Neural cell (in vitro differentiated cells): ENCODE results near the gene TMEM143. TPM values are rescaled to one million over a fixed set of nuclear protein-coding genes. Genes with fewer than 3 reads are reported as not detected.

ENCODE experiments used
- H2AFZ ChIP-seq: fragments of 200-600, 300-800 bp; sonication (generic), shearing (Covaris generic); 2 replicates; pipeline ENCODE4 v1.6.0; 2014; ENCODE audit warnings: low read depth, mild to moderate bottlenecking, antibody characterized with exemption, low read length, moderate library complexity
- H3F3A ChIP-seq: fragments of 200-600 bp; shearing (Covaris generic); 2 replicates; pipeline ENCODE4 v1.6.1; 2016; ENCODE audit warnings: mild to moderate bottlenecking, moderate library complexity, mixed read lengths, antibody characterized with exemption, low read length; ENCODE audit not compliant: insufficient read depth, poor library complexity, severe bottlenecking
- H3K27ac ChIP-seq: fragments of 200-600, 300-800 bp; sonication (generic), shearing (Covaris generic); 2 replicates; pipeline ENCODE4 v1.5.1; 2014; ENCODE audit warnings: mild to moderate bottlenecking, low read length, moderate library complexity
- H3K27me3 ChIP-seq: fragments of 300-800, 200-600 bp; sonication (generic), shearing (Covaris generic); 2 replicates; pipeline ENCODE4 v1.6.0; 2014; ENCODE audit warnings: mild to moderate bottlenecking, low read depth, low read length, moderate library complexity; ENCODE audit not compliant: insufficient read depth
- H3K36me3 ChIP-seq: fragments of 300-800, 200-600 bp; sonication (generic), shearing (Covaris generic); 2 replicates; pipeline ENCODE4 v1.5.1; 2014; ENCODE audit warnings: mild to moderate bottlenecking, antibody characterized with exemption, low read length, moderate library complexity; ENCODE audit not compliant: insufficient read depth
- H3K4me2 ChIP-seq: fragments of 300-800, 200-600 bp; sonication (generic), shearing (Covaris generic); 2 replicates; pipeline ENCODE4 v1.6.0; 2014; ENCODE audit warnings: mild to moderate bottlenecking, low read length
- H3K4me3 ChIP-seq: fragments of 300-800, 200-600 bp; sonication (generic), shearing (Covaris generic); 2 replicates; pipeline ENCODE4 v1.5.1; 2014; ENCODE audit warnings: mild to moderate bottlenecking, low read length, moderate library complexity
- H3K79me2 ChIP-seq: fragments of 200-600 bp; shearing (Covaris generic); replicated peaks from 2 replicates; pipeline ENCODE4 v1.6.0; 2014; ENCODE audit warnings: mild to moderate bottlenecking, low read length, moderate library complexity; ENCODE audit not compliant: insufficient read depth
- H3K9ac ChIP-seq: fragments of 300-800, 200-600 bp; sonication (generic), shearing (Covaris generic); 2 replicates; pipeline ENCODE4 v1.6.1; 2016; ENCODE audit warnings: mild to moderate bottlenecking, low read length, mixed read lengths
- H3K9me2 ChIP-seq: fragments of 200-600 bp; shearing (Covaris generic); 2 replicates; pipeline ENCODE4 v1.6.1; 2016; ENCODE audit warnings: mild to moderate bottlenecking, low read length, mixed read lengths; ENCODE audit not compliant: insufficient read depth
- H3K9me3 ChIP-seq: fragments of 200-600, 300-800 bp; sonication (generic), shearing (Covaris generic); 2 replicates; pipeline ENCODE4 v1.6.1; 2016; ENCODE audit warnings: mild to moderate bottlenecking, mixed run types, low read length, moderate library complexity, mixed read lengths
- H4K20me1 ChIP-seq: fragments of 200-600 bp; shearing (Covaris generic); 2 replicates; pipeline ENCODE4 v1.6.1; 2016; ENCODE audit warnings: mild to moderate bottlenecking, mixed run types; ENCODE audit not compliant: insufficient read depth
- EP300 ChIP-seq: fragments of 450-650 bp; conservative IDR thresholded peaks from 2 replicates; pipeline ENCODE4 v1.6.1; 2014; ENCODE audit warnings: antibody characterized with exemption, mild to moderate bottlenecking, moderate library complexity; ENCODE audit not compliant: poor library complexity, severe bottlenecking
- EZH2 ChIP-seq: fragments of 200-600, 300-800 bp; shearing (Covaris generic), sonication (generic); IDR thresholded peaks from 2 replicates; pipeline ENCODE4 v1.6.1; 2014; ENCODE audit warnings: antibody characterized with exemption, low read length, borderline replicate concordance, mild to moderate bottlenecking; ENCODE audit not compliant: insufficient read depth, poor library complexity, severe bottlenecking
- MXI1 ChIP-seq: fragments of 450-650 bp; conservative IDR thresholded peaks from 2 replicates; pipeline ENCODE4 v1.6.1; 2014; ENCODE audit warnings: antibody characterized with exemption, mild to moderate bottlenecking; ENCODE audit not compliant: poor library complexity, severe bottlenecking
- POLR2AphosphoS5 ChIP-seq: IDR thresholded peaks from 2 replicates; pipeline ENCODE4 v1.6.1; 2012
- RAD21 ChIP-seq: fragments of 450-650 bp; conservative IDR thresholded peaks from 2 replicates; pipeline ENCODE4 v1.6.1; 2014; ENCODE audit warnings: antibody characterized with exemption, mild to moderate bottlenecking, moderate library complexity
- SMC3 ChIP-seq: fragments of 450-650 bp; conservative IDR thresholded peaks from 2 replicates; pipeline ENCODE4 v1.6.1; 2014; ENCODE audit warnings: antibody characterized with exemption, mild to moderate bottlenecking, moderate library complexity; ENCODE audit not compliant: poor library complexity
- TAF1 ChIP-seq: IDR thresholded peaks from 2 replicates; pipeline ENCODE4 v1.6.1; 2012; ENCODE audit warnings: low read depth
- polyA plus RNA-seq: library from polyadenylated mRNA; depleted of rRNA; stranded (reverse); fragments of >200 nt; gene quantifications from 2 replicates; pipeline ENCODE4 v1.2.3, GENCODE V29; 2014
- TF ChIP-seq, protein P1 (sequence below): IDR thresholded peaks from 2 replicates; pipeline ENCODE4 v1.6.1; 2012; ENCODE audit warnings: borderline replicate concordance
- TF ChIP-seq, protein P2 (sequence below): fragments of 450-650 bp; IDR thresholded peaks from 2 replicates; pipeline ENCODE4 v1.5.1; 2014; ENCODE audit warnings: antibody characterized with exemption, mild to moderate bottlenecking, moderate library complexity; ENCODE audit not compliant: poor library complexity, severe bottlenecking

Gene TMEM143
- polyA plus RNA-seq, 1 donor from 2014 or later = 4.2 TPM

GRCh38 chr19:48359123-48359522 is 4.6 kb downstream of the TMEM143 start:
- H3K27ac ChIP-seq = no peak overlapping the region
- TF ChIP-seq, protein P1, sequence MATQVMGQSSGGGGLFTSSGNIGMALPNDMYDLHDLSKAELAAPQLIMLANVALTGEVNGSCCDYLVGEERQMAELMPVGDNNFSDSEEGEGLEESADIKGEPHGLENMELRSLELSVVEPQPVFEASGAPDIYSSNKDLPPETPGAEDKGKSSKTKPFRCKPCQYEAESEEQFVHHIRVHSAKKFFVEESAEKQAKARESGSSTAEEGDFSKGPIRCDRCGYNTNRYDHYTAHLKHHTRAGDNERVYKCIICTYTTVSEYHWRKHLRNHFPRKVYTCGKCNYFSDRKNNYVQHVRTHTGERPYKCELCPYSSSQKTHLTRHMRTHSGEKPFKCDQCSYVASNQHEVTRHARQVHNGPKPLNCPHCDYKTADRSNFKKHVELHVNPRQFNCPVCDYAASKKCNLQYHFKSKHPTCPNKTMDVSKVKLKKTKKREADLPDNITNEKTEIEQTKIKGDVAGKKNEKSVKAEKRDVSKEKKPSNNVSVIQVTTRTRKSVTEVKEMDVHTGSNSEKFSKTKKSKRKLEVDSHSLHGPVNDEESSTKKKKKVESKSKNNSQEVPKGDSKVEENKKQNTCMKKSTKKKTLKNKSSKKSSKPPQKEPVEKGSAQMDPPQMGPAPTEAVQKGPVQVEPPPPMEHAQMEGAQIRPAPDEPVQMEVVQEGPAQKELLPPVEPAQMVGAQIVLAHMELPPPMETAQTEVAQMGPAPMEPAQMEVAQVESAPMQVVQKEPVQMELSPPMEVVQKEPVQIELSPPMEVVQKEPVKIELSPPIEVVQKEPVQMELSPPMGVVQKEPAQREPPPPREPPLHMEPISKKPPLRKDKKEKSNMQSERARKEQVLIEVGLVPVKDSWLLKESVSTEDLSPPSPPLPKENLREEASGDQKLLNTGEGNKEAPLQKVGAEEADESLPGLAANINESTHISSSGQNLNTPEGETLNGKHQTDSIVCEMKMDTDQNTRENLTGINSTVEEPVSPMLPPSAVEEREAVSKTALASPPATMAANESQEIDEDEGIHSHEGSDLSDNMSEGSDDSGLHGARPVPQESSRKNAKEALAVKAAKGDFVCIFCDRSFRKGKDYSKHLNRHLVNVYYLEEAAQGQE = no peak
- H4K20me1 ChIP-seq = no peaks in the 10 kb centered on the region
- H3K9me3 ChIP-seq = no peaks in the 10 kb centered on the region
- no peak overlapping the region for H3K4me3 ChIP-seq
- no peak overlapping the region for H3K9ac ChIP-seq
- no peaks in the 10 kb centered on the region for H3K9me2 ChIP-seq
- H3K4me2 ChIP-seq = no peak overlapping the region
- H3F3A ChIP-seq = no peaks in the 10 kb centered on the region
- H3K36me3 ChIP-seq = no peaks in the 10 kb centered on the region
- H3K27me3 ChIP-seq = no peaks in the 10 kb centered on the region
- H2AFZ ChIP-seq = no peak overlapping the region
- H3K79me2 ChIP-seq = no peaks in the 10 kb centered on the region

DNA sequence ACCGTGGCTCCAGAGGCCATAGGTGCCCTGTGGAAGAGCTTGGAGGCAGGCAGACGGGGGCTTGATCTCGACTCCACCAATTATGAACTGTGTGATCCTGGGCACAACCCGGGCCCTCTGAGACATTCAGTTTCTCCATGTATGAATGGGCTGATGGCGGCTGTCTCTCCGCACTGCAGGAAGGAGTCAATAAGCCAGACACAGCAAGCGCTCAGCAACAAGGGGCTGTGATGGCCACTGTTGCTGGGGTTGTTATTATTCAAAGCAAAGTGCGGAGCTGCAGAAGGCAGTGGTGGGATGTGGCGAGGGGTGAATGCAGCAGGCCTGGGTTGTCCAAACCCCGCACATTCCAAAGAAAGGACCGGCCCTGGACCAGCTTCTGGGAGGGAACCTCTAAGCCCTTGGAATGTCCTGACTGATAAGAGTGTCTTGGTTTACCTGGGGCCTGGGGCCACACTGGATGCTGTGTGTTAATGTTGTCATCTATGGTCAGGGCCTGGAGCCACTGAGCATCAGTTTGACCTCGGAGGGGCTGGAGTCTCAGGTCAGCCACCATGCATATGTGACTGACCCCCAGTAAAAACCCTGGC is 8.3 kb downstream of the TMEM143 start:
- H3K9me2 ChIP-seq = no peaks in the 10 kb centered on the region
- no peaks in the 10 kb centered on the region for H3K27me3 ChIP-seq
- TF ChIP-seq, protein P1 = no peak
- TF ChIP-seq TAF1 (no peak), EZH2 (no peak), POLR2AphosphoS5 (no peak), SMC3 (no peak), RAD21 (no peak), EP300 (no peak), MXI1 (no peak)
- TF ChIP-seq, protein P2, sequence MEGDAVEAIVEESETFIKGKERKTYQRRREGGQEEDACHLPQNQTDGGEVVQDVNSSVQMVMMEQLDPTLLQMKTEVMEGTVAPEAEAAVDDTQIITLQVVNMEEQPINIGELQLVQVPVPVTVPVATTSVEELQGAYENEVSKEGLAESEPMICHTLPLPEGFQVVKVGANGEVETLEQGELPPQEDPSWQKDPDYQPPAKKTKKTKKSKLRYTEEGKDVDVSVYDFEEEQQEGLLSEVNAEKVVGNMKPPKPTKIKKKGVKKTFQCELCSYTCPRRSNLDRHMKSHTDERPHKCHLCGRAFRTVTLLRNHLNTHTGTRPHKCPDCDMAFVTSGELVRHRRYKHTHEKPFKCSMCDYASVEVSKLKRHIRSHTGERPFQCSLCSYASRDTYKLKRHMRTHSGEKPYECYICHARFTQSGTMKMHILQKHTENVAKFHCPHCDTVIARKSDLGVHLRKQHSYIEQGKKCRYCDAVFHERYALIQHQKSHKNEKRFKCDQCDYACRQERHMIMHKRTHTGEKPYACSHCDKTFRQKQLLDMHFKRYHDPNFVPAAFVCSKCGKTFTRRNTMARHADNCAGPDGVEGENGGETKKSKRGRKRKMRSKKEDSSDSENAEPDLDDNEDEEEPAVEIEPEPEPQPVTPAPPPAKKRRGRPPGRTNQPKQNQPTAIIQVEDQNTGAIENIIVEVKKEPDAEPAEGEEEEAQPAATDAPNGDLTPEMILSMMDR = no peak
- no peak overlapping the region for H3K4me3 ChIP-seq
- no peaks in the 10 kb centered on the region for H3F3A ChIP-seq
- no peaks in the 10 kb centered on the region for H3K36me3 ChIP-seq
- H2AFZ ChIP-seq = no peak overlapping the region
- H3K4me2 ChIP-seq = no peak overlapping the region
- H3K9me3 ChIP-seq = no peaks in the 10 kb centered on the region
- no peak overlapping the region for H3K27ac ChIP-seq
- no peaks in the 10 kb centered on the region for H4K20me1 ChIP-seq
- no peak overlapping the region for H3K9ac ChIP-seq
- H3K79me2 ChIP-seq = no peaks in the 10 kb centered on the region
